ENCODE data around the gene CACUL1.
A peak's percentile ranks its signal among the peaks of the same experiment; 100 is the strongest.
"Not testable (repeated sequence)": the region's sequence is repeated elsewhere in the genome, so short reads cannot be mapped to it uniquely, and the experiment has no call there.

Gene CACUL1

GRCh38 chr10:118754556-118755423 is at the start of gene CACUL1:
Gene CACUL1 (minus strand): TSS chr10:118754970. CDS start chr10:118754762, 208 bp downstream.
- peak; percentile 99 for DNase-seq (ENCODE audit: low read depth)

GRCh38 chr10:118804262-118804773 is 49.5 kb upstream of the CACUL1 start:
- DNase-seq (ENCODE audit: low read depth), result no peak

- DNase-seq (ENCODE audit: low read depth), result no peak
Observed at GRCh38 chr10:118802126-118802793, 47.5 kb upstream of the CACUL1 start.

GRCh38 chr10:118800920-118801319 is 46.1 kb upstream of the CACUL1 start:
- DNase-seq (ENCODE audit: low read depth), result no peak

GRCh38 chr10:118799777-118800176 is 45.0 kb upstream of the CACUL1 start:
- DNase-seq (ENCODE audit: low read depth), result peak; percentile 11

- peak; percentile 2 for DNase-seq (ENCODE audit: low read depth)
Observed at GRCh38 chr10:118798231-118798662, 43.5 kb upstream of the CACUL1 start.

- DNase-seq (ENCODE audit: low read depth), result not testable (repeated sequence)
Observed at GRCh38 chr10:118794971-118795370, 40.2 kb upstream of the CACUL1 start.

- no peak for DNase-seq (ENCODE audit: low read depth)
Observed at GRCh38 chr10:118793545-118793944, 38.8 kb upstream of the CACUL1 start.

GRCh38 chr10:118792526-118792925 is 37.8 kb upstream of the CACUL1 start:
- DNase-seq (ENCODE audit: low read depth), result no peak

- DNase-seq (ENCODE audit: low read depth), result no peak
Observed at GRCh38 chr10:118790058-118790457, 35.3 kb upstream of the CACUL1 start.

- DNase-seq (ENCODE audit: low read depth), result no peak
Observed at GRCh38 chr10:118785551-118785950, 30.8 kb upstream of the CACUL1 start.

- DNase-seq (ENCODE audit: low read depth), result no peak
Observed at GRCh38 chr10:118783776-118784545, 29.2 kb upstream of the CACUL1 start.

- not testable (repeated sequence) for DNase-seq (ENCODE audit: low read depth)
Observed at GRCh38 chr10:118782916-118783465, 28.2 kb upstream of the CACUL1 start.

GRCh38 chr10:118781541-118781940 is 26.8 kb upstream of the CACUL1 start:
- no peak for DNase-seq (ENCODE audit: low read depth)

- DNase-seq (ENCODE audit: low read depth), result no peak
Observed at GRCh38 chr10:118778727-118779126, 24.0 kb upstream of the CACUL1 start.

- DNase-seq (ENCODE audit: low read depth), result no peak
Observed at GRCh38 chr10:118776960-118777359, 22.2 kb upstream of the CACUL1 start.

GRCh38 chr10:118776033-118776432 is 21.3 kb upstream of the CACUL1 start:
- DNase-seq (ENCODE audit: low read depth), result no peak

- no peak for DNase-seq (ENCODE audit: low read depth)
Observed at GRCh38 chr10:118775478-118775877, 20.7 kb upstream of the CACUL1 start.

GRCh38 chr10:118773041-118773440 is 18.3 kb upstream of the CACUL1 start:
- no peak for DNase-seq (ENCODE audit: low read depth)

- DNase-seq (ENCODE audit: low read depth), result no peak
Observed at GRCh38 chr10:118771976-118772375, 17.2 kb upstream of the CACUL1 start.

- no peak for DNase-seq (ENCODE audit: low read depth)
Observed at GRCh38 chr10:118769898-118770600, 15.3 kb upstream of the CACUL1 start.
